CD4-positive, CD25-positive, alpha-beta regulatory T cell (primary cell): ENCODE data around the gene C1QC. TPM values are rescaled to one million over a fixed set of nuclear protein-coding genes. Genes with fewer than 3 reads are reported as not detected.

Experiments used
- ATAC-seq, 2 donors: fragments of 150-1000 bp; cut with Tn5 transposase; one replicate each; pipeline ENCODE4 v1.10.0; 2021; ENCODE audit warnings: low read depth in 2 of 2, moderate number of reproducible peaks in 2 of 2, moderate library complexity in 1 of 2
- DNase-seq, 3 donors: peaks; one replicate each; pipeline versions ENCODE4 v3.0.0 to v3.0.0-alpha.2; 2012 to 2022; ENCODE audit warnings: mixed read lengths in 1 of 3
- H3K27ac ChIP-seq: one replicate; pipeline ENCODE4 v1.7.0; 2013; ENCODE audit warnings: mild to moderate bottlenecking, low read length; ENCODE audit not compliant: insufficient read depth, poor library complexity, severe bottlenecking
- H3K27me3 ChIP-seq: one replicate; pipeline ENCODE4 v1.7.0; 2013; ENCODE audit warnings: low read length; ENCODE audit not compliant: control insufficient read depth, insufficient read depth
- H3K36me3 ChIP-seq: one replicate; pipeline ENCODE4 v1.7.0; 2013; ENCODE audit warnings: mild to moderate bottlenecking, low read length, moderate library complexity; ENCODE audit not compliant: control insufficient read depth, insufficient read depth
- H3K4me1 ChIP-seq: 2 replicates; pipeline ENCODE4 v1.7.0; 2013; ENCODE audit warnings: mild to moderate bottlenecking, low read length; ENCODE audit not compliant: insufficient read depth, control insufficient read depth, poor library complexity, severe bottlenecking
- H3K4me3 ChIP-seq: one replicate; pipeline ENCODE4 v1.7.0; 2013; ENCODE audit warnings: low read depth, mild to moderate bottlenecking, low read length, moderate library complexity
- H3K9me3 ChIP-seq, 2 experiments: 1 replicate in 1 of 2; 2 replicates in 1 of 2; pipeline ENCODE4 v1.7.0; 2013; ENCODE audit warnings: low read length in 2 of 2, mild to moderate bottlenecking in 1 of 2, moderate library complexity in 1 of 2; ENCODE audit not compliant: control insufficient read depth in 2 of 2
- H3K27ac Mint-ChIP-seq, 3 donors: one replicate each; pipeline ENCODE4 v1.8.0; 2020 to 2022; ENCODE audit warnings: mild to moderate bottlenecking in 3 of 3, mixed read lengths in 3 of 3, moderate library complexity in 2 of 3
- H3K27me3 Mint-ChIP-seq: one replicate; pipeline ENCODE4 v1.8.0; 2022; ENCODE audit warnings: mild to moderate bottlenecking, mixed read lengths
- H3K36me3 Mint-ChIP-seq: one replicate; pipeline ENCODE4 v1.8.0; 2020; ENCODE audit warnings: mixed read lengths
- H3K4me1 Mint-ChIP-seq, 4 donors: one replicate each; pipeline ENCODE4 v1.8.0; 2020 to 2022; ENCODE audit warnings: mixed read lengths in 4 of 4, mild to moderate bottlenecking in 1 of 4
- H3K4me3 Mint-ChIP-seq, 4 donors: one replicate each; pipeline ENCODE4 v1.8.0; 2020 to 2022; ENCODE audit warnings: mild to moderate bottlenecking in 4 of 4, mixed read lengths in 4 of 4, moderate library complexity in 3 of 4
- H3K9me3 Mint-ChIP-seq, 7 donors: one replicate each; pipeline ENCODE4 v1.8.0; 2020 to 2022; ENCODE audit warnings: mixed read lengths in 7 of 7, mild to moderate bottlenecking in 3 of 7, moderate library complexity in 2 of 7
- polyA plus RNA-seq, 4 donors: library from polyadenylated mRNA; unstranded; fragments of 300-500 nt; fragmentation: Illumina TruSeq; gene quantifications; one replicate each; pipeline ENCODE4 v1.2.3, GENCODE V29; 2021
- total RNA-seq: library from RNA; stranded (reverse); gene quantifications from one replicate; pipeline ENCODE4 v1.2.3, GENCODE V29; 2022

C1QC gene
- total and polyA plus RNA-seq, 5 donors from 2014 or later = not detected

DNA sequence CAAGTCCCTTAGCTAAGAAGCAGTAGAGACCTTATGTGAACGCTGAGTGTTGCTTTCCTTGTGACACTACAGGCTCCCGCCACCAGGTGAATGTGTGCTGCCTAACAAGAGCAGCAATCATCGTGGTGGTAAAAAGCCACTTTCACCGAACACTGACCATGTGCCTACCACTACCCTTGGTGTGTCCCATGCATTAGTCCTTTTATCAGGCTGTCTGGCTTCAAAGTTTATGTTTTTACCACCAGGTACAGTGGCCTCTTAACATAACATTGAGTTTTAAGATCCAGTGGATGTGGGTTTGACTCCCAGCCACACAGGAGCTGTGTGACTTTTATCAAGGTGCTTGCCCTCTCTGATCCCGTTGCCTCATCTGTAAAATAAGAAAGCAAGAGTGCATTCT lies 11.3 kb downstream of the C1QC start:
- H3K27ac ChIP-seq = no peak overlapping the region
- peaks cover 7% of the 10 kb centered on the region for H3K27me3 Mint-ChIP-seq

DNA sequence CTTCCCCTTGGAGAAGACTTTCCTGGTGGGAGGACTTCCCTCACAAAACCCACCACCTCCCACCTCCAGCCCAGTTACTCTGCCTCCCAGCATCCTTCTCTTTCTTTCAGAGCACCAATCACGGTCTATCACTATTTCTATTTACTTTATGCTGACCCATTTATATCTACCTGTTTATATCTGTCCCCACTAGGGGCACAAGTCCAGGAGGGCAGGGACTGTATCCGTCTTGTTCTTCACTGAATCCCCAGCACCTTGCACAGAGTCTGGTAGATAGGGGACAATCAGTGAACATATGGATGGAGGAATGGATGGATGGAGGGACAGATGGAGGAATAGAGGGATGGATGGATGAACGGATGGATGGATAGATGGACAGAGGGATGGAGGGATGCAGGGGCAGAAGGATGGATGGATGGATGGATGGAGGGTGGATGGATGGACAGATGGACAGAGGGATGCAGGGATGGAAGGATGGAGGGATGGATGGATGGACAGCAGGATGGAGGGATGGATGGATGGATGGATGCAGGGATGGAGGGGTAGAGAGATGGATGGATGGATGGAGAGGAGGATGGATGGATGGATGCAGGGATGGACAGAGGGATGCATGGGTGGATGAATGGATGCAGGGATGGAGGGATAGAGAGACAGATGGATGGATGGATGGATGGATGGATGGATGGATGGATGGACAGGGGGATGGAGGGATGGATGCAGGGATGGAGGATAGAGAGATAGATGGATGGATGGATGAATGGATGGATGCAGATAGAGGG lies 15.1 kb downstream of the C1QC start:
- H3K9me3 Mint-ChIP-seq = peaks cover 0 to 3% (median 0%) of the 10 kb centered on the region in 7 donors
- DNase-seq (no peak), ATAC-seq (no peak)
- H3K4me1 ChIP-seq = no peaks in the 10 kb centered on the region
- H3K9me3 ChIP-seq = no peaks in the 10 kb centered on the region
- peaks cover 7% of the 10 kb centered on the region for H3K27me3 Mint-ChIP-seq
- H3K4me3 ChIP-seq = no peak overlapping the region
- no peaks in the 10 kb centered on the region for H3K27me3 ChIP-seq
- no peak overlapping the region for H3K4me3 Mint-ChIP-seq
- no peak overlapping the region for H3K27ac ChIP-seq
- no peaks in the 10 kb centered on the region for H3K36me3 ChIP-seq
- H3K36me3 Mint-ChIP-seq = no peaks in the 10 kb centered on the region
- no peaks in the 10 kb centered on the region for H3K4me1 Mint-ChIP-seq
- peak overlapping the region in 1 of 3 donors; percentile 48 for H3K27ac Mint-ChIP-seq

More for the DNA sequence above, 11.3 kb downstream of the C1QC start:
- no peak overlapping the region for H3K4me3 ChIP-seq
- Mint-ChIP-seq H3K4me3 (no peak overlapping the region), H3K9me3 (peaks cover 0 to 3% (median 0%) of the 10 kb centered on the region in 7 donors), H3K27ac (no peak overlapping the region), H3K4me1 (no peaks in the 10 kb centered on the region), H3K36me3 (no peaks in the 10 kb centered on the region)
- ATAC-seq = no peak
- H3K4me1 ChIP-seq = no peaks in the 10 kb centered on the region
- no peaks in the 10 kb centered on the region for H3K27me3 ChIP-seq
- no peak for DNase-seq
- no peaks in the 10 kb centered on the region for H3K36me3 ChIP-seq
- no peaks in the 10 kb centered on the region for H3K9me3 ChIP-seq

DNA sequence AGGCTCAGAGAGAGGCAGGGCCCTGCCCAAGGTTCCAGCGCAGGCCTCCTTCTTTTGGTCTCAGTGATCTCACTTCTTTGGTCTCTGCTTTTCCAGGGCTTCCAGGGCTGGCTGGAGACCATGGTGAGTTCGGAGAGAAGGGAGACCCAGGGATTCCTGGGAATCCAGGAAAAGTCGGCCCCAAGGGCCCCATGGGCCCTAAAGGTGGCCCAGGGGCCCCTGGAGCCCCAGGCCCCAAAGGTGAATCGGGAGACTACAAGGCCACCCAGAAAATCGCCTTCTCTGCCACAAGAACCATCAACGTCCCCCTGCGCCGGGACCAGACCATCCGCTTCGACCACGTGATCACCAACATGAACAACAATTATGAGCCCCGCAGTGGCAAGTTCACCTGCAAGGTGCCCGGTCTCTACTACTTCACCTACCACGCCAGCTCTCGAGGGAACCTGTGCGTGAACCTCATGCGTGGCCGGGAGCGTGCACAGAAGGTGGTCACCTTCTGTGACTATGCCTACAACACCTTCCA lies 17.3 kb downstream of the C1QC start:
- H3K36me3 Mint-ChIP-seq = no peaks in the 10 kb centered on the region
- H3K27me3 Mint-ChIP-seq = peaks cover 12% of the 10 kb centered on the region
- ATAC-seq (no peak), DNase-seq (no peak)
- H3K27ac Mint-ChIP-seq = no peak overlapping the region
- Histone ChIP-seq H3K27ac (no peak overlapping the region), H3K4me3 (no peak overlapping the region), H3K36me3 (no peaks in the 10 kb centered on the region), H3K9me3 (no peaks in the 10 kb centered on the region), H3K4me1 (no peaks in the 10 kb centered on the region), H3K27me3 (no peaks in the 10 kb centered on the region)
- no peaks in the 10 kb centered on the region for H3K4me1 Mint-ChIP-seq
- H3K9me3 Mint-ChIP-seq = peaks cover 0 to 3% (median 0%) of the 10 kb centered on the region in 7 donors
- no peak overlapping the region for H3K4me3 Mint-ChIP-seq

DNA sequence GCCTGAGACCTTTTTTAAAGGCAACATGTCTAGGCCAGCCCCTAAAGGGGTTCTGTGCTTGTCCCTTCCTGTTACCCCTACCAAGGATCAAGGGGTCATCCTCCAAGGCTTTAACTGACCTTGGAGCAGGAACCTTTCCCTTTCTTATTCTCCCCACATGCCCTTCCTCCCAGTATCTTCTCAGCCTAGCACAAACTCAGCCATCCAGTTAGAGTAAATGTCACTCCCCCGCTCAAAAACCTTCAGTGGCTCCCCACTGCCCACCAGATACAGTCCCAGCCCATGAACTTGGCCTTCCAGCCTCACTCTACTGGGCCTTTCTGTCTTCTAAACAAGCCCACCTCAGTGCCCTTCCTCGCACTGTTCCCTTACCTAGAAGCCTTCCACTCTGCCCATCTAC lies 18.4 kb downstream of the C1QC start:
- peak overlapping the region in 1 of 4 donors; percentile 23 for H3K4me3 Mint-ChIP-seq
- Histone ChIP-seq H3K4me1 (no peaks in the 10 kb centered on the region), H3K27me3 (no peaks in the 10 kb centered on the region), H3K9me3 (no peaks in the 10 kb centered on the region), H3K27ac (no peak overlapping the region), H3K4me3 (no peak overlapping the region), H3K36me3 (no peaks in the 10 kb centered on the region)
- ATAC-seq = no peak
- no peaks in the 10 kb centered on the region for H3K4me1 Mint-ChIP-seq
- peaks cover 0 to 3% (median 0%) of the 10 kb centered on the region in 7 donors for H3K9me3 Mint-ChIP-seq
- H3K27me3 Mint-ChIP-seq = peaks cover 11% of the 10 kb centered on the region
- no peaks in the 10 kb centered on the region for H3K36me3 Mint-ChIP-seq
- DNase-seq = no peak
- H3K27ac Mint-ChIP-seq = no peak overlapping the region

DNA sequence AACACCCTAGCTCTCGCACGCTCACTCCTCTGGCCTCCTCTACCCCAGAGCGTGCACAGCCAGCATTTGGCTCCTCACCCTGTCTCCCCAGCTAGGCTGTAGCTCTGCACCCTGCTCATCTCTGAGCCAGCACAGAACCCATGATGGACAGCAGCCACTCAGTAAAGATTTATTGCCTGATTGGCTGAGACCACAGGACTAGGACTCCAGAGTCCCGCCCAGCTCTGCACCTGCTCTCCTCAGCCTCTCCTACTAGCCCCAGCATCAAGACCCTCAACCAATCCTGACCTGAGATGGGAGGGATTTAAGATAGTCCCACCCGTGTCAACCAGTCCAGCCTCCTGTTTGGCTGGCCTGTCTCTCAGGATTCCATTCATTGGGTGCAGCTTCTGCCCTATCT lies 18.9 kb downstream of the C1QC start:
- H3K27ac Mint-ChIP-seq = no peak overlapping the region
- H3K4me3 Mint-ChIP-seq = peak overlapping the region in 1 of 4 donors; percentile 23
- Histone ChIP-seq H3K4me3 (no peak overlapping the region), H3K4me1 (no peaks in the 10 kb centered on the region), H3K36me3 (no peaks in the 10 kb centered on the region), H3K27ac (no peak overlapping the region), H3K27me3 (no peaks in the 10 kb centered on the region), H3K9me3 (no peaks in the 10 kb centered on the region)
- DNase-seq = peak in 1 of 3 donors; percentile 11
- H3K27me3 Mint-ChIP-seq = peaks cover 7% of the 10 kb centered on the region
- ATAC-seq = no peak
- H3K36me3 Mint-ChIP-seq = no peaks in the 10 kb centered on the region
- no peaks in the 10 kb centered on the region for H3K4me1 Mint-ChIP-seq
- H3K9me3 Mint-ChIP-seq = peaks cover 0 to 3% (median 0%) of the 10 kb centered on the region in 7 donors

DNA sequence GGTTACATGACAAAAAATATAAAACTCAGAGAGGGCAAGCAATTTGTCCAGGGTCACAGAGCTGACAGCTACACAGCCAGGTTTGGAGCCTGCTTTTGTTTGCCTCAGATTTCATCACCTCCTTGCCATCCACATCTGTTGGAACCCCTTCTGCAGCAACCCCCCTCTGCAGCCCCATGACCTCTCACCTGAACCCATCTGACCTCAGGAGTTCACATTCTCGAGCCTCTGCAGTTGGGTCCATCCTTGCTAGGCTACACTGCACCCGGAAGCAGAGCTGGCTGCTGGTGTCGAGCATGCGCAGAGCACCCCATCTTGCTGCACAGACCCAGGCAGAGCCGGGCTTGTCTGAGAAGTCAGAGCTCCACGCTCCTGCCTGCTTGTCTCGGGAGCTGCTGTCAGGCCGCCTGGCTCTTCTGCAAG lies 19.6 kb downstream of the C1QC start:
- no peaks in the 10 kb centered on the region for H3K4me1 Mint-ChIP-seq

DNA sequence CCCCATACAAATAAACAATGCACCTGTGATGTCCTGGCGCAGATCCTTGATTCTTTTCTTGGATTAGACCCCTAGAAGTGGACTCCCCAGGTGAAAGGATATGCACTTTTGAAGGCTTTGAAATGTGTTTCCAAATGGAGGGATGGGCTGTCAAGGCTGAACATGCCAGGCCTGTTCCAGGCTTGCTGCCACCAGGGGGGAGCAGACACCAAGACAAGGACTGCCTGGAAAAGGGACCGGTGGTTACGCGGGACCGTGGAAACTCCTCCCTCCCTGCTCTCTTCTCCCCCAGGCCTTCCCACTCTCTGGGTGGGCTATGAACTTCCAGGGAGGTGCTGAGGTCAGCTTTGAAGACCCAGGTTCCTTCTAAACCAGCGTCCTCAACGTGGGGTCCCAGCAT lies 22.3 kb downstream of the C1QC start:
- ATAC-seq = no peak
- no peaks in the 10 kb centered on the region for H3K36me3 Mint-ChIP-seq
- H3K9me3 ChIP-seq = no peaks in the 10 kb centered on the region
- no peak overlapping the region for H3K27ac ChIP-seq
- H3K9me3 Mint-ChIP-seq = no peaks in the 10 kb centered on the region
- H3K27ac Mint-ChIP-seq = no peak overlapping the region
- H3K4me3 Mint-ChIP-seq = no peak overlapping the region
- H3K4me3 ChIP-seq = no peak overlapping the region
- H3K27me3 Mint-ChIP-seq = peaks cover 15% of the 10 kb centered on the region
- no peaks in the 10 kb centered on the region for H3K4me1 Mint-ChIP-seq
- H3K27me3 ChIP-seq = no peaks in the 10 kb centered on the region
- H3K4me1 ChIP-seq = no peaks in the 10 kb centered on the region
- no peak for DNase-seq
- H3K36me3 ChIP-seq = no peaks in the 10 kb centered on the region

More for the DNA sequence above, 19.6 kb downstream of the C1QC start:
- ATAC-seq (no peak), DNase-seq (no peak)
- Mint-ChIP-seq H3K4me3 (no peak overlapping the region), H3K27me3 (peaks cover 5% of the 10 kb centered on the region), H3K36me3 (no peaks in the 10 kb centered on the region), H3K27ac (no peak overlapping the region), H3K9me3 (peaks cover 0 to 3% (median 0%) of the 10 kb centered on the region in 7 donors)
- Histone ChIP-seq H3K4me3 (no peak overlapping the region), H3K36me3 (no peaks in the 10 kb centered on the region), H3K27me3 (no peaks in the 10 kb centered on the region), H3K9me3 (no peaks in the 10 kb centered on the region), H3K4me1 (no peaks in the 10 kb centered on the region), H3K27ac (no peak overlapping the region)

DNA sequence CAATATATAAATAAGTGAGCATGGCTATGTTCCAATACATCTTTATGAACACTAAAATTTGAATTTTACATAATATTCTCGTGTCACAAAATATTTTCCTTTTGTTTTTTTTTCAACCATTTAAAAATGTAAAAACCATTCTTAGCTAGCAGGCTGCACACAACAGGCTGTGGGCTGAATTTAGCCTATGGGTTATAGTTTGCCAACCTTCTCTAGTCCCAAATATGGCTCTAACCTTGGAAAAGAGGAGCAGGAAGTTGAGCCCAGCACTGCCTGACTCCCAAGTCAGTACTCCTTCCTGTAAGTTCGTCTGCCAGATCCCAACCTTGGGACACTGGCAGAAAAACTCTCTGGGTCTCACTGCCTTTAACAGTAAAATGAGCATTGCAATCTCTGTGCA lies 23.0 kb downstream of the C1QC start:
- peaks cover 15% of the 10 kb centered on the region for H3K27me3 Mint-ChIP-seq

More for the DNA sequence above, 23.0 kb downstream of the C1QC start:
- Histone ChIP-seq H3K4me1 (no peaks in the 10 kb centered on the region), H3K9me3 (no peaks in the 10 kb centered on the region), H3K4me3 (no peak overlapping the region), H3K27me3 (no peaks in the 10 kb centered on the region), H3K36me3 (no peaks in the 10 kb centered on the region), H3K27ac (no peak overlapping the region)
- Mint-ChIP-seq H3K4me1 (no peaks in the 10 kb centered on the region), H3K36me3 (no peaks in the 10 kb centered on the region), H3K9me3 (no peaks in the 10 kb centered on the region), H3K27ac (no peak overlapping the region), H3K4me3 (no peak overlapping the region)
- DNase-seq = no peak
- ATAC-seq = no peak
